Embryonic facial prominence (tissue), 1 donor: ENCODE data around the gene MAPK7.

ENCODE experiments used
- DNase-seq: peaks from one replicate; pipeline ENCODE4 v3.0.0-alpha.2; 2016; ENCODE audit errors: extremely low spot score

Gene MAPK7

GRCh38 chr17:19378416-19379360, at the start of gene MAPK7:
TSS of gene MAPK7 (plus strand) at chr17:19378498. CDS start at chr17:19378901, 403 bp downstream.
- DNase-seq, result no peak

- no peak for DNase-seq
Observed at GRCh38 chr17:19329136-19329535, 49.2 kb upstream of the MAPK7 start.

- no peak for DNase-seq
Observed at GRCh38 chr17:19329839-19330238, 48.5 kb upstream of the MAPK7 start.

- no peak for DNase-seq
Observed at GRCh38 chr17:19330271-19330670, 48.0 kb upstream of the MAPK7 start.

- no peak for DNase-seq
Observed at GRCh38 chr17:19331134-19331533, 47.2 kb upstream of the MAPK7 start.

GRCh38 chr17:19331543-19332245, 46.6 kb upstream of the MAPK7 start:
- DNase-seq, result no peak

GRCh38 chr17:19332371-19333131, 45.7 kb upstream of the MAPK7 start:
- no peak for DNase-seq

GRCh38 chr17:19333132-19333440, 45.2 kb upstream of the MAPK7 start:
- DNase-seq, result no peak

- no peak for DNase-seq
Observed at GRCh38 chr17:19333736-19334290, 44.5 kb upstream of the MAPK7 start.

GRCh38 chr17:19334331-19334730, 44.0 kb upstream of the MAPK7 start:
- no peak for DNase-seq

GRCh38 chr17:19335951-19336631, 42.2 kb upstream of the MAPK7 start:
- DNase-seq, result no peak

GRCh38 chr17:19336938-19337711, 41.2 kb upstream of the MAPK7 start:
- no peak for DNase-seq

- DNase-seq, result no peak
Observed at GRCh38 chr17:19337712-19338023, 40.6 kb upstream of the MAPK7 start.

GRCh38 chr17:19338031-19338990, 40.0 kb upstream of the MAPK7 start:
- DNase-seq, result no peak

- DNase-seq, result no peak
Observed at GRCh38 chr17:19339341-19339815, 38.9 kb upstream of the MAPK7 start.

- no peak for DNase-seq
Observed at GRCh38 chr17:19341211-19341631, 37.1 kb upstream of the MAPK7 start.

GRCh38 chr17:19341641-19342610, 36.4 kb upstream of the MAPK7 start:
- DNase-seq, result no peak

- DNase-seq, result no peak
Observed at GRCh38 chr17:19342611-19343255, 35.6 kb upstream of the MAPK7 start.
